MM.1S (cell line): ENCODE measurements around the gene INPP4B.

ENCODE experiments used
- DNase-seq: peaks from one replicate; pipeline ENCODE4 v3.0.0-alpha.2; 2015
- H2AFZ ChIP-seq: fragments of 300-600 bp; sonication (generic); 2 replicates; pipeline ENCODE4 v1.6.0; 2016; ENCODE audit warnings: antibody characterized with exemption, low read length
- H3F3A ChIP-seq: fragments of 300-600 bp; sonication (generic); 2 replicates; pipeline ENCODE4 v1.6.1; 2016; ENCODE audit warnings: mild to moderate bottlenecking, antibody characterized with exemption, low read length, moderate library complexity, mixed read lengths; ENCODE audit not compliant: insufficient read depth
- H3K27ac ChIP-seq: fragments of 300-600 bp; sonication (generic); 2 replicates; pipeline ENCODE4 v1.5.1; 2016; ENCODE audit warnings: mild to moderate bottlenecking, low read length
- H3K27me3 ChIP-seq: fragments of 300-600 bp; sonication (generic); replicated peaks from 2 replicates; pipeline ENCODE4 v1.6.0; 2016; ENCODE audit warnings: low read length; ENCODE audit not compliant: insufficient read depth
- H3K36me3 ChIP-seq: fragments of 300-600 bp; sonication (generic); replicated peaks from 2 replicates; pipeline ENCODE4 v1.6.1; 2016; ENCODE audit warnings: mild to moderate bottlenecking, low read length, mixed read lengths; ENCODE audit not compliant: insufficient read depth
- H3K4me1 ChIP-seq: fragments of 300-600 bp; sonication (generic); 2 replicates; pipeline ENCODE4 v1.6.1; 2016; ENCODE audit warnings: low read length, mixed read lengths
- H3K4me2 ChIP-seq: fragments of 300-600 bp; sonication (generic); 2 replicates; pipeline ENCODE4 v1.6.0; 2016; ENCODE audit warnings: low read depth, low read length
- H3K4me3 ChIP-seq: fragments of 300-600 bp; sonication (generic); 2 replicates; pipeline ENCODE4 v1.5.1; 2016; ENCODE audit warnings: low read length, mixed read lengths
- H3K79me2 ChIP-seq: fragments of 300-600 bp; sonication (generic); 2 replicates; pipeline ENCODE4 v1.6.1; 2016; ENCODE audit warnings: mixed run types, low read length, mixed read lengths
- H3K9ac ChIP-seq: fragments of 300-600 bp; sonication (generic); 2 replicates; pipeline ENCODE4 v1.6.1; 2016; ENCODE audit warnings: low read length, mixed read lengths
- H3K9me2 ChIP-seq: fragments of 300-600 bp; sonication (generic); replicated peaks from 2 replicates; pipeline ENCODE4 v1.6.1; 2016; ENCODE audit warnings: mild to moderate bottlenecking, low read length, mixed read lengths; ENCODE audit not compliant: insufficient read depth
- H3K9me3 ChIP-seq: fragments of 300-600 bp; sonication (generic); replicated peaks from 2 replicates; pipeline ENCODE4 v1.6.1; 2016; ENCODE audit warnings: mild to moderate bottlenecking, low read length, mixed read lengths; ENCODE audit not compliant: insufficient read depth
- H4K20me1 ChIP-seq: fragments of 300-600 bp; sonication (generic); 2 replicates; pipeline ENCODE4 v1.6.1; 2016; ENCODE audit warnings: mild to moderate bottlenecking, low read length, moderate library complexity, mixed read lengths; ENCODE audit not compliant: insufficient read depth
- EZH2 ChIP-seq: fragments of 300-600 bp; sonication (generic); optimal IDR thresholded peaks from 2 replicates; pipeline ENCODE3; 2017; ENCODE audit warnings: low read depth, mild to moderate bottlenecking, antibody characterized with exemption, low read length, mixed read lengths
- EZH2phosphoT487 ChIP-seq: fragments of 300-600 bp; sonication (generic); IDR thresholded peaks from 2 replicates; pipeline ENCODE4 v1.6.1; 2018; ENCODE audit warnings: antibody characterized with exemption, low read length
- TF ChIP-seq, protein P1 (sequence below): fragments of 300-600 bp; sonication (generic); IDR thresholded peaks from 2 replicates; pipeline ENCODE4 v1.5.1; 2016; ENCODE audit warnings: antibody characterized with exemption, low read length, mixed read lengths

INPP4B gene

DNA sequence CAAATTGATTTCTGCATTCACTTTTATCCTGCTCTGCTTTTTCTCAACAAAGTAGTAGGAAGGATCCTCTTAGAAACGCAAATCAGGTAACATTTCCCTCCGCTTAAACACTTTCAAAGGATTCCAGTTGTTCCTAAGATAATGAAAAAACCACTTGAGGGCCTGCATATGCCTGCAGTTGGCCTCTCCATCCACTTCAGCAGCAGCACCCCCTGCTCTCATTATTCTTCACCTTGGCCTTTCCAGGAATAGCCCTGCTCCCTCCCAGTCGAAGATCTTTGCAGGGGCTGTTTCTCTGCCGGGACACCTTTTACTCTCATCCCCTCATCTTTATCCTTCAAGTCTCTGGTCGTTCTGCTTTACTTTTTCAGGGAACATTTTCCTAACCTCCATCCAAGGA, 314.0 kb downstream of the INPP4B start:
- H3F3A ChIP-seq: no peaks in the 10 kb centered on the region
- no peak overlapping the region for H3K4me3 ChIP-seq
- no peaks in the 10 kb centered on the region for H3K27me3 ChIP-seq
- DNase-seq: no peak
- no peaks in the 10 kb centered on the region for H4K20me1 ChIP-seq
- no peak overlapping the region for H2AFZ ChIP-seq
- H3K27ac ChIP-seq: no peak overlapping the region
- 0 out of 2 replicates have a peak, but pooled peaks cover 4% of the 10 kb centered on the region for H3K4me1 ChIP-seq
- TF ChIP-seq, protein P1, sequence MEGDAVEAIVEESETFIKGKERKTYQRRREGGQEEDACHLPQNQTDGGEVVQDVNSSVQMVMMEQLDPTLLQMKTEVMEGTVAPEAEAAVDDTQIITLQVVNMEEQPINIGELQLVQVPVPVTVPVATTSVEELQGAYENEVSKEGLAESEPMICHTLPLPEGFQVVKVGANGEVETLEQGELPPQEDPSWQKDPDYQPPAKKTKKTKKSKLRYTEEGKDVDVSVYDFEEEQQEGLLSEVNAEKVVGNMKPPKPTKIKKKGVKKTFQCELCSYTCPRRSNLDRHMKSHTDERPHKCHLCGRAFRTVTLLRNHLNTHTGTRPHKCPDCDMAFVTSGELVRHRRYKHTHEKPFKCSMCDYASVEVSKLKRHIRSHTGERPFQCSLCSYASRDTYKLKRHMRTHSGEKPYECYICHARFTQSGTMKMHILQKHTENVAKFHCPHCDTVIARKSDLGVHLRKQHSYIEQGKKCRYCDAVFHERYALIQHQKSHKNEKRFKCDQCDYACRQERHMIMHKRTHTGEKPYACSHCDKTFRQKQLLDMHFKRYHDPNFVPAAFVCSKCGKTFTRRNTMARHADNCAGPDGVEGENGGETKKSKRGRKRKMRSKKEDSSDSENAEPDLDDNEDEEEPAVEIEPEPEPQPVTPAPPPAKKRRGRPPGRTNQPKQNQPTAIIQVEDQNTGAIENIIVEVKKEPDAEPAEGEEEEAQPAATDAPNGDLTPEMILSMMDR: no peak
- no peak for TF ChIP-seq EZH2
- no peak for TF ChIP-seq EZH2phosphoT487
- no peak overlapping the region for H3K9ac ChIP-seq
- H3K4me2 ChIP-seq: no peak overlapping the region
- no peaks in the 10 kb centered on the region for H3K9me3 ChIP-seq
- no peaks in the 10 kb centered on the region for H3K36me3 ChIP-seq
- H3K9me2 ChIP-seq: no peaks in the 10 kb centered on the region
- no peaks in the 10 kb centered on the region for H3K79me2 ChIP-seq

DNA sequence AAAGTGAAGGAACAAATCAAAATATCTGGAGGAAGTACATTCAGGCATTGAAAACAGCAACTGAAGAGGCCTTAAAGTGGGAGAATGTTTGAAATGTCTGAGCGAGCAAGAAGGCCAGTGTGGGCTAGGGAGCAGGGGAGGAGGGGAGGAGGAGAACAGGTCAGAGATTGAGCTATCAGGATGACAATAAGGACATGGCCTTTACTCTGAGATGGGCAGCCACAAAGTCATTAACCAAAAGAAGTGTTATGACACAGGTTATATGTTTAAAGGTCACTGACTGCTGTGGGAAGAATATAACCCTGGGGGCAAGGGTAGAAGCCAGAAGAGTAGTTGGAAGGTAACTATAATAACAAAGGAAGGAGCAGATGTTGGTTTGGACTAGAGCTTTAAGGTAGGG, 315.4 kb downstream of the INPP4B start:
- no peaks in the 10 kb centered on the region for H3F3A ChIP-seq
- H3K79me2 ChIP-seq: no peaks in the 10 kb centered on the region
- H4K20me1 ChIP-seq: no peaks in the 10 kb centered on the region
- no peak for DNase-seq
- H3K9me2 ChIP-seq: no peaks in the 10 kb centered on the region
- H3K4me3 ChIP-seq: no peak overlapping the region
- no peaks in the 10 kb centered on the region for H3K4me1 ChIP-seq
- H3K27me3 ChIP-seq: no peaks in the 10 kb centered on the region
- no peaks in the 10 kb centered on the region for H3K36me3 ChIP-seq
- H2AFZ ChIP-seq: no peak overlapping the region
- no peak overlapping the region for H3K4me2 ChIP-seq
- H3K9me3 ChIP-seq: no peaks in the 10 kb centered on the region
- H3K9ac ChIP-seq: no peak overlapping the region
- H3K27ac ChIP-seq: no peak overlapping the region
- no peak for TF ChIP-seq EZH2phosphoT487
- TF ChIP-seq, protein P1: no peak
- no peak for TF ChIP-seq EZH2

DNA sequence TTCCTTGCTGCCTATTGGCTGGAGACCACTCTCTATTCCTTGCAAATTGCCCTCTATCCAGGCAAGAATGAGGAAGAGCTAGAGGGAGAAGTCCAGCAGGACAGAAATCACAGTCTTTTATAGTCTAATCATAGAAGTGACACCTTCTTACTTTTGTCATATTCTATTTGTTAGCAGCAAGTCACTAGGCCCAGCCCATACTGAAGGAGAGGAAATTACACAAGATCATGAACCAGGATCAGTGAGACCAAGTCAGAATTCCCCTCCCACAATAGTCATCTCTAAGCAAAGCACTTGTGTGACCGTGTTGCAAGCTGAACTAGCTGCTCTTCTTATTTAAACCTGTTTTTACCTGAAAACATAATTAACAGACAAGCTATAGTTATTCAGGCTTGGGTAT, 317.7 kb downstream of the INPP4B start:
- no peak overlapping the region for H3K4me2 ChIP-seq
- DNase-seq: no peak
- H3K9ac ChIP-seq: no peak overlapping the region
- H3K4me3 ChIP-seq: no peak overlapping the region
- H3K27me3 ChIP-seq: no peaks in the 10 kb centered on the region
- H3K79me2 ChIP-seq: no peaks in the 10 kb centered on the region
- TF ChIP-seq EZH2phosphoT487 (no peak), EZH2 (no peak)
- TF ChIP-seq, protein P1: no peak
- H3K9me3 ChIP-seq: no peaks in the 10 kb centered on the region
- no peak overlapping the region for H3K27ac ChIP-seq
- no peaks in the 10 kb centered on the region for H3F3A ChIP-seq
- H2AFZ ChIP-seq: no peak overlapping the region
- H3K9me2 ChIP-seq: no peaks in the 10 kb centered on the region
- no peaks in the 10 kb centered on the region for H3K36me3 ChIP-seq
- no peaks in the 10 kb centered on the region for H3K4me1 ChIP-seq
- H4K20me1 ChIP-seq: no peaks in the 10 kb centered on the region

DNA sequence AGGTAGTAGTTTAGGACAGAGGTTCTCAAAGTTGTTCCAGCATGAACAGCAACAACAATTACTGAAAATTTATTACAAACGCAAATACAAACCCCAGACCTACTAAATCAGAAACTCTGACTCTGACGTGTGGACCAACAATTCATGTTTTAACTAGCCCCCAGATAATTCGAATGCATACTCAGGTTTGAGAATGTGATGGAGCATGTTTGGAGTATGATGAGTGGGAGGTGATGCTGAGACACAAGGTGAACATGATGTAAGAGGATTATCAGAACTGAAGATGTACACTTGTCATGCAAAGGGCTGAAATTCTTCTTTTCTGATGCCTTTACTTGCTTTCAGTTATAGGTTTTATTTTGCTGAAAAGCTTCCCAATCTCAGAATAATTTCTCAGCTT, 323.0 kb downstream of the INPP4B start:
- Histone ChIP-seq H3K4me3 (no peak overlapping the region), H3K9me3 (no peaks in the 10 kb centered on the region), H3K36me3 (no peaks in the 10 kb centered on the region), H3K9me2 (no peaks in the 10 kb centered on the region), H3K4me1 (no peaks in the 10 kb centered on the region), H2AFZ (no peak overlapping the region), H3K9ac (no peak overlapping the region), H3K27me3 (no peaks in the 10 kb centered on the region), H4K20me1 (no peaks in the 10 kb centered on the region), H3F3A (no peaks in the 10 kb centered on the region), H3K4me2 (no peak overlapping the region), H3K79me2 (no peaks in the 10 kb centered on the region), H3K27ac (no peak overlapping the region)
- DNase-seq: no peak
- TF ChIP-seq, protein P1: no peak
- TF ChIP-seq EZH2phosphoT487 (no peak), EZH2 (no peak)
